K562 treated with DMSO at 1 percent for 48 hours (cell line): ENCODE measurements around the gene TRIM56. TPM values are rescaled to one million over a fixed set of nuclear protein-coding genes. Genes with fewer than 3 reads are reported as not detected.

ENCODE experiments used
- total RNA-seq: library from RNA; unstranded; fragments of 300-600 nt; gene quantifications from 2 replicates; pipeline ENCODE4 v1.2.3, GENCODE V29; 2022; ENCODE audit warnings: low replicate concordance; ENCODE audit errors: extremely low read depth

TRIM56 gene
- not detected in 2 replicates for total RNA-seq

GRCh38 chr7:101085162-101085964, at the start of gene TRIM56:
TSS of gene TRIM56 (plus strand) at chr7:101085481. CDS start at chr7:101087313, 1,832 bp downstream.

GRCh38 chr7:101126651-101127459, 41.6 kb downstream of the TRIM56 start, which contains the start of gene SERPINE1:
TSS of gene SERPINE1 (plus strand) at chr7:101127104. CDS start at chr7:101128394, 1,290 bp downstream.

Other genes starting within 250 kb of the TRIM56 start
- not detected in 2 replicates for gene SLC12A9, start 232.8 kb upstream of the TRIM56 start, total RNA-seq
- gene TRIP6, start 218.1 kb upstream of the TRIM56 start, total RNA-seq, result not detected in 2 replicates
- not detected in 2 replicates for gene SRRT, start 210.4 kb upstream of the TRIM56 start, total RNA-seq
- not detected in 2 replicates for gene UFSP1, start 195.8 kb upstream of the TRIM56 start, total RNA-seq
- not detected in 2 replicates for gene ACHE, start 189.6 kb upstream of the TRIM56 start, total RNA-seq
- not detected in 2 replicates for gene MUC3A, start 135.9 kb upstream of the TRIM56 start, total RNA-seq
- not detected in 2 replicates for gene MUC12, start 115.9 kb upstream of the TRIM56 start, total RNA-seq
- not detected in 2 replicates for gene MUC17, start 65.4 kb upstream of the TRIM56 start, total RNA-seq
- not detected in 2 replicates for gene SERPINE1, start 41.6 kb downstream of the TRIM56 start, total RNA-seq
- gene AP1S1, start 69.0 kb downstream of the TRIM56 start, total RNA-seq, result not detected in 2 replicates
- not detected in 2 replicates for gene VGF, start 80.1 kb downstream of the TRIM56 start, total RNA-seq
- gene NAT16, start 94.8 kb downstream of the TRIM56 start, total RNA-seq, result not detected in 2 replicates
- gene MOGAT3, start 115.6 kb downstream of the TRIM56 start, total RNA-seq, result not detected in 2 replicates
- not detected in 2 replicates for gene PLOD3, start 132.1 kb downstream of the TRIM56 start, total RNA-seq
- not detected in 2 replicates for gene ZNHIT1, start 132.7 kb downstream of the TRIM56 start, total RNA-seq
- not detected in 2 replicates for gene CLDN15, start 152.3 kb downstream of the TRIM56 start, total RNA-seq
- gene FIS1, start 159.6 kb downstream of the TRIM56 start, total RNA-seq, result not detected in 2 replicates
- not detected in 2 replicates for gene IFT22, start 236.3 kb downstream of the TRIM56 start, total RNA-seq